Lower leg skin (tissue), 3 donors: ENCODE data around the gene CAMK1.

Experiments used
- CTCF ChIP-seq, 3 donors: fragments of 450-650 bp; IDR thresholded peaks; one replicate each; pipeline ENCODE4 v1.5.1; 2016; ENCODE audit warnings: antibody characterized with exemption in 3 of 3, mild to moderate bottlenecking in 3 of 3, moderate library complexity in 2 of 3
- POLR2A ChIP-seq, 2 donors: fragments of 450-650 bp; IDR thresholded peaks; one replicate each; pipeline ENCODE4 v1.6.1; 2016 to 2017; ENCODE audit warnings: antibody characterized with exemption in 2 of 2, mild to moderate bottlenecking in 1 of 2, moderate library complexity in 1 of 2

- no peak for TF ChIP-seq POLR2A (IDR thresholded peaks at IDR 0.05)
- TF ChIP-seq CTCF (IDR thresholded peaks at IDR 0.05) = no peak
Measured at GRCh38 chr3:9781978-9782603, 12.3 kb upstream of the CAMK1 start.
